NT2/D1 (cell line): ENCODE data around the gene BMP6.

Experiments
- SUZ12 ChIP-seq: IDR thresholded peaks from 2 replicates; pipeline ENCODE4 v1.6.1; 2011; ENCODE audit not compliant: insufficient read length, insufficient read depth; ENCODE audit errors: extremely low read depth
- YY1 ChIP-seq: IDR thresholded peaks from 2 replicates; pipeline ENCODE4 v1.6.1; 2011; ENCODE audit not compliant: insufficient read length, insufficient read depth

- TF ChIP-seq SUZ12 = no peak
- TF ChIP-seq YY1 = no peak
These were observed 102.2 kb downstream of the BMP6 start for GRCh38 chr6:7828124-7828523.
